Renal cortical epithelial cell (primary cell): ENCODE results near the gene MLYCD. TPM values are rescaled to one million over a fixed set of nuclear protein-coding genes. Genes with fewer than 3 reads are reported as not detected.

Experiments
- DNase-seq: peaks from one replicate; pipeline ENCODE4 v3.0.0-alpha.2; 2011; ENCODE audit warnings: low read depth
- total RNA-seq: library from RNA; depleted of rRNA; stranded (reverse); fragments of >200 nt; gene quantifications from 2 replicates; pipeline ENCODE4 v1.2.3, GENCODE V29; 2014

MLYCD gene
- total RNA-seq, 1 donor from 2014 or later: 7.1 TPM

- no peak for DNase-seq
Observed at GRCh38 chr16:83970430-83970815, 71.5 kb downstream of the MLYCD start.

DNA sequence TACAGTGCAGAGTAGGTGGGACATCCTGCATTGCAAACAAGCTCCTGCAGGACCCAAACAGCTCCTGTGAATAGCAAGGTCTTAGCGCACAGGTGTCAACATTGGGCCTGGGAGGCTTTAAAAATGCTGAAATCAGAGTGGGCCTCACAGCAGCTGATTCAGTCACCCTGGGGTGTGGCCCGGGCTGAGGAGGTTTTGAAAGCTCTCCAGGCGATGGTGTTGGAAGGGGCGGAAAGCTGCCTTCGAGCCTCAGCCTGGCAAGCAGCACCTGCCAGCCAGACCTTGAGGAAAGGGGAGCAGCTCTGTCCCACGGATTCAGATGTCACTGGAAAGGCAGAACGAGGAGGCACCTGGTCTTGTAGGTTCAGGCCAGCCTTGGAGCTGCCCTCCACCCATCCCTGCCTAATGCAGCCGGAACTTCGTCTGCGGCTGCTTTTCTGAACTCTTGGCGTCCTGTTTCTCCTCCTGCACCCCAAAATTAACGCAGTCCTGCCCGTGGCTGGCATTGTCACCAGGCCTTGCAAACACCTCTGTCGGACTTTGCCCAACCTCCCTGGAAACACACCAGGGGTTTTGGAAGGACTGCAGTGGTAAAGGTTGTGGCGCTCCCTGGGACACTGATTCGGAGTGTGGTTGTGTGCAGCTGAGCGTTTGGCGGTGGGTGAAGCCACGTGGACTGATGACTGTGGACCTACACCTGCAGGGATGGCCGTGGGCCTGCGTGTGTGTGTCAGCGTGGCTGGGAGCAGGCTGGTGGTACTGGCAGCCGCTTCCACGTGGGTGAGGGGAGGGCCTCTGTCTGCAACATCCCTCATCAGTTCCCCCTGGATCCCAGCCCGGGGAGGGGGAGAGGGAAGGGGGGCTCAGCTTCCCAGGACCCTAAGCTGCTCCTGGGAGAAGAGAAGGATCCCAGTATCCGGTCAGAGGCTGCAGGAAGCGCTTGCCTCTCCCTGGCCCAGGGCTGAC, 72.5 kb downstream of the MLYCD start:
- DNase-seq: no peak

- no peak for DNase-seq
Observed at GRCh38 chr16:83972256-83973008, 73.5 kb downstream of the MLYCD start.

GRCh38 chr16:83973077-83973476, 74.2 kb downstream of the MLYCD start:
- no peak for DNase-seq

- no peak for DNase-seq
Observed at GRCh38 chr16:83973581-83974385, 74.9 kb downstream of the MLYCD start.

DNA sequence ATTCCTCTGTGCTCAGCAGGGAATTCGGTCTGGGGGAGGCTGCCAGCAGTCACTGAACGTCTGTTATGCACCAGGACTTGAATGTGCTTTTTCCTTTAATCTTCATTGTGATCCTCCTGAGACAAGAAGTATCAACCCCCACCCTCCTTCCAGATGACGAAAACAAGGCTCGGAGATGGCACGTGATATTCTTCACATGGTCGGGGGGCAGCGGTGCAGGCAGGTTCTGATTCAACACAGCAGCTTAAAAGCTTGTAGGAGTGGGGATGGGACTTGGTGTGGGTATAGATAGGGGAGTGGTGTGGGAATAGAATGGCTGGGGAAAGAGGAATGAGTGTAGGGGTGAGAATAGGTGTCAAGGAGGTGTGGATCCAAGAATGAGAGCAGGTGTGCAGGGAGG, 75.6 kb downstream of the MLYCD start:
- no peak for DNase-seq

GRCh38 chr16:83975590-83976260, 76.8 kb downstream of the MLYCD start:
- no peak for DNase-seq

Other genes starting within 250 kb of the MLYCD start
- gene HSBP1, start 91.1 kb upstream of the MLYCD start, total RNA-seq: 39.1 and 103 TPM in 2 replicates
- gene OSGIN1, start 54.1 kb downstream of the MLYCD start, total RNA-seq: 0.69 and 1.4 TPM in 2 replicates
- not detected in 2 replicates for gene NECAB2, start 69.1 kb downstream of the MLYCD start, total RNA-seq
- gene SLC38A8, start 143.7 kb downstream of the MLYCD start, total RNA-seq: not detected in 2 replicates
- 71.0 and 115 TPM in 2 replicates for gene MBTPS1, start 217.8 kb downstream of the MLYCD start, total RNA-seq
- gene HSDL1, start 246.1 kb downstream of the MLYCD start, total RNA-seq: 32.0 and 34.6 TPM in 2 replicates
- gene DNAAF1, start 246.2 kb downstream of the MLYCD start, total RNA-seq: 0.45 TPM in 1 of 2 replicates, not detected in the other